Measurements from ENCODE around the gene THAP10.
A peak's percentile ranks its signal among the peaks of the same experiment; 100 is the strongest.
"Not testable (repeated sequence)": the region's sequence is repeated elsewhere in the genome, so short reads cannot be mapped to it uniquely, and the experiment has no call there.

The THAP10 gene

GRCh38 chr15:70892002-70892911 is at the start of gene THAP10, which contains the start of gene LRRC49:
THAP10 (minus strand) TSS chr15:70892433; CDS start chr15:70892272, 161 bp downstream.
LRRC49 (plus strand) TSS chr15:70892826; CDS start chr15:70892895, 69 bp downstream.
- DNase-seq = peak; percentile 68

- DNase-seq = no peak
Measured at GRCh38 chr15:70936326-70936725, 44.1 kb upstream of the THAP10 start.

GRCh38 chr15:70935631-70936030 is 43.4 kb upstream of the THAP10 start:
- DNase-seq = no peak

GRCh38 chr15:70933411-70933810 is 41.2 kb upstream of the THAP10 start:
- DNase-seq = no peak

GRCh38 chr15:70932397-70932796 is 40.2 kb upstream of the THAP10 start:
- no peak for DNase-seq

GRCh38 chr15:70931821-70932220 is 39.6 kb upstream of the THAP10 start:
- DNase-seq = no peak

GRCh38 chr15:70926914-70927313 is 34.7 kb upstream of the THAP10 start:
- DNase-seq = not testable (repeated sequence)

GRCh38 chr15:70923311-70924080 is 31.3 kb upstream of the THAP10 start:
- no peak for DNase-seq

- no peak for DNase-seq
Measured at GRCh38 chr15:70922119-70922518, 29.9 kb upstream of the THAP10 start.

- no peak for DNase-seq
Measured at GRCh38 chr15:70920981-70921696, 28.9 kb upstream of the THAP10 start.

GRCh38 chr15:70917955-70918354 is 25.7 kb upstream of the THAP10 start:
- no peak for DNase-seq

- no peak for DNase-seq
Measured at GRCh38 chr15:70916531-70916930, 24.3 kb upstream of the THAP10 start.

GRCh38 chr15:70912187-70912586 is 20.0 kb upstream of the THAP10 start:
- no peak for DNase-seq

- DNase-seq = no peak
Measured at GRCh38 chr15:70910958-70911357, 18.7 kb upstream of the THAP10 start.

GRCh38 chr15:70907784-70908471 is 15.7 kb upstream of the THAP10 start:
- no peak for DNase-seq

GRCh38 chr15:70906842-70907241 is 14.6 kb upstream of the THAP10 start:
- DNase-seq = no peak

- DNase-seq = no peak
Measured at GRCh38 chr15:70902107-70902506, 9.9 kb upstream of the THAP10 start.

GRCh38 chr15:70892912-70893560 is 803 bp upstream of the THAP10 start:
- DNase-seq = no peak

GRCh38 chr15:70882361-70882760 is 9.9 kb downstream of the THAP10 start:
- DNase-seq = no peak

- no peak for DNase-seq
Measured at GRCh38 chr15:70880781-70881180, 11.5 kb downstream of the THAP10 start.

- DNase-seq = no peak
Measured at GRCh38 chr15:70879401-70879800, 12.8 kb downstream of the THAP10 start.

GRCh38 chr15:70876683-70877082 is 15.6 kb downstream of the THAP10 start:
- no peak for DNase-seq
